GM21529 (cell line): ENCODE results near the gene NEDD9.

Experiments
- ATAC-seq: cut with Tn5 transposase; IDR thresholded peaks from one replicate; pipeline ENCODE4 v1.9.1; 2021; ENCODE audit not compliant: unreplicated experiment

Gene NEDD9, protein sequence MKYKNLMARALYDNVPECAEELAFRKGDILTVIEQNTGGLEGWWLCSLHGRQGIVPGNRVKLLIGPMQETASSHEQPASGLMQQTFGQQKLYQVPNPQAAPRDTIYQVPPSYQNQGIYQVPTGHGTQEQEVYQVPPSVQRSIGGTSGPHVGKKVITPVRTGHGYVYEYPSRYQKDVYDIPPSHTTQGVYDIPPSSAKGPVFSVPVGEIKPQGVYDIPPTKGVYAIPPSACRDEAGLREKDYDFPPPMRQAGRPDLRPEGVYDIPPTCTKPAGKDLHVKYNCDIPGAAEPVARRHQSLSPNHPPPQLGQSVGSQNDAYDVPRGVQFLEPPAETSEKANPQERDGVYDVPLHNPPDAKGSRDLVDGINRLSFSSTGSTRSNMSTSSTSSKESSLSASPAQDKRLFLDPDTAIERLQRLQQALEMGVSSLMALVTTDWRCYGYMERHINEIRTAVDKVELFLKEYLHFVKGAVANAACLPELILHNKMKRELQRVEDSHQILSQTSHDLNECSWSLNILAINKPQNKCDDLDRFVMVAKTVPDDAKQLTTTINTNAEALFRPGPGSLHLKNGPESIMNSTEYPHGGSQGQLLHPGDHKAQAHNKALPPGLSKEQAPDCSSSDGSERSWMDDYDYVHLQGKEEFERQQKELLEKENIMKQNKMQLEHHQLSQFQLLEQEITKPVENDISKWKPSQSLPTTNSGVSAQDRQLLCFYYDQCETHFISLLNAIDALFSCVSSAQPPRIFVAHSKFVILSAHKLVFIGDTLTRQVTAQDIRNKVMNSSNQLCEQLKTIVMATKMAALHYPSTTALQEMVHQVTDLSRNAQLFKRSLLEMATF

DNA sequence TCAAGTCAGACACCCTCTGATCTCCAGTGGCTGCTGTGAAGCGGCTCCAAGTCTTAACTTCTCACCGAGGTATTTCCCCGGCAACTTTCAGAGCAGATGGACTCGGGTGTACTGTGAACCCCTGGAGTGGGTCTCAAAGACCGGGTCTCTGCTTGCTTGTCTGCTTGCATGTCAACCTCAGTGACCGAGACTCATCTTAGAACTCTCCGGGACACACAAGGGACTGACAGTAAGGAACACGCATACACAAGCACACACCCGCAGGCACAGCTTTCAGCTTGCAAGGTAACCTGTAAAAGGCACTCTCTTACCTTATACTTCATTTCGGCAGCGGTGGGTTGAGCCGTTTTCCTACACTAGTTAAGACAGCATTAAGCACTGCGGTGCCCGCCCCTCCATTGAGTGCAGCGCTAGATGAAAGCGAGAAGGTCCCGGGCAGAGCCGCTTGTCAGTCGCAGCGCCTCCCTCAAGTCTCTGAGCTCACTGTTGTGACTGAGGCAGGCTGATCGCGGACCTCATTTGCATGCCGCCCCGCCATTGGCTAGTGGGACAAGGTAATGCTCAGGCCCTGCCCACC is at the start of gene NEDD9:
NEDD9 (minus strand) TSS at position 476 of the 577 bp plus-strand sequence; CDS start at position 323, 153 bp downstream.
- peak; percentile 99 for ATAC-seq

DNA sequence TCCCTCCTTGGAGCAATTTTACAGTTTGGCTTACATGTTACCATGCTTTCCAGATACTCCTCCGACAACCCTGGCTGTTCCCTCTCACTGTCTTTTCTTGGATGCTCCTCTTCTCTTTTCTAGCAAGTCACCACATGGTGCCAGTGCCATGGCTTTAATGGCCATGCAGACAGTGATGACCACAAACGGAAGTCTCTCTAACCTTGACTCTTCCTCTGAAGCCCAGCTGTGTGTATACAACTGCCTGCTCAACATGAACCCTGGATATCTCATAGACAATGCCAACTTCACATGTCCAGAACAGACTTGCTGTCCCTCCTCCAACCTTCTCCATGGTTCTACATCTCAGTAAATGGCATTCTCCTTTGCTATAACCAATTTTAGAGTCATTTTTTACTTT is 49.8 kb upstream of the NEDD9 start:
- no peak for ATAC-seq

DNA sequence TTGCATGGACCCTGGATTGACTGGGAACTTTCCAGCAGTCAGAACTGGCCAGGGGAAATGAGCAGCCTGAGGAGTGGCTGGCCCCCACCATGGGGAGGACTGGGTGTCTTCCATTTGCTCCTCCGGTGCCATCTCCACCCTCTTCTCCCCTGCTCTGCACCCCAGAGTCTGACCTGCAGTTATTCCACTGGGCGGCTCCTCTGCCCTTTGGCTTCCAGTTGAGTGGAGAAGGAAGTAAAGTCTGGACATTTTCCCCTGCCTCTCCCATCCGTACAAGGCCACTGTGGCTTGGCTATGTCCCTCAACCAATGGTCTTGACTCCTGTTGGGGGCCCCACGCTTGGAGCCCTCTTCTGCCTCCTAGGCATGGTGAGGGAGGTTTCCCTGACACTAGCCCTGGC is 47.9 kb upstream of the NEDD9 start:
- ATAC-seq: no peak

DNA sequence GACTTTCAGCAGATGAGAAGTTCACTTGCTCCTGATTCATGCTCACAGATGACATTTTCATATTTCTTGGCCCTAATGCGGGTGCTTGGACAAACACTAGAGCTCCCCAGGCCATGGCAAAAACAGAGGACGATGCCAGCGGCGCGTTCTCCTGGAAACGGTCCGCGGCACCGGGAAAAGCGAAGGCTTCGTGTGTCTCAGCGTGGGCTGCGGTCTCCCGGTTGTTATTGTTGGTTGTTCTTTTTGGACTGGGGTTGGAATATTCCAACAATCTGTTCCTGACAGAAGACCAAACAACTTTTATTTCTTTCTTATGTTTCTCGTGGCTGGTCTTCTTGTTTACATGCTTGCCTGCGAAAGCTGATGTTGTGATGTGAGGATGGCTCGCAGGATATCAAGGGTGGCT is 46.8 kb upstream of the NEDD9 start:
- ATAC-seq: no peak

DNA sequence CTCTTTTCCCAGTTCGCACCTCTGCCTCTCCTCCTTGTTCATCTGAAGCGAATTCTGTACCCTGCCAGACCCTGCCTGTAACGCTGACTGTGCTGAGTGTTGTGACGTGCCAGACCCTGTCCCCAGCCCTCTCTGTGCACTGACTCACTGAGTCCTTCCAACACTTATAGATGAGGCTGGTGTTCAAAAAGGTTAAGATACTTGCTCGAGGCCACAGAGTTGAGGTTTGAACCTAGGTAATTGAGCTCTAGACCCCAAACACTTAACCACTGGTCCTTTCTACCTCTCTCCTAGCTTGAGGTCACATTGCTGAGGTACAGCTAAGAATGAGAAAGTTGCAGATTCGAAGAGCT is 45.7 kb upstream of the NEDD9 start:
- ATAC-seq: peak; percentile 29

DNA sequence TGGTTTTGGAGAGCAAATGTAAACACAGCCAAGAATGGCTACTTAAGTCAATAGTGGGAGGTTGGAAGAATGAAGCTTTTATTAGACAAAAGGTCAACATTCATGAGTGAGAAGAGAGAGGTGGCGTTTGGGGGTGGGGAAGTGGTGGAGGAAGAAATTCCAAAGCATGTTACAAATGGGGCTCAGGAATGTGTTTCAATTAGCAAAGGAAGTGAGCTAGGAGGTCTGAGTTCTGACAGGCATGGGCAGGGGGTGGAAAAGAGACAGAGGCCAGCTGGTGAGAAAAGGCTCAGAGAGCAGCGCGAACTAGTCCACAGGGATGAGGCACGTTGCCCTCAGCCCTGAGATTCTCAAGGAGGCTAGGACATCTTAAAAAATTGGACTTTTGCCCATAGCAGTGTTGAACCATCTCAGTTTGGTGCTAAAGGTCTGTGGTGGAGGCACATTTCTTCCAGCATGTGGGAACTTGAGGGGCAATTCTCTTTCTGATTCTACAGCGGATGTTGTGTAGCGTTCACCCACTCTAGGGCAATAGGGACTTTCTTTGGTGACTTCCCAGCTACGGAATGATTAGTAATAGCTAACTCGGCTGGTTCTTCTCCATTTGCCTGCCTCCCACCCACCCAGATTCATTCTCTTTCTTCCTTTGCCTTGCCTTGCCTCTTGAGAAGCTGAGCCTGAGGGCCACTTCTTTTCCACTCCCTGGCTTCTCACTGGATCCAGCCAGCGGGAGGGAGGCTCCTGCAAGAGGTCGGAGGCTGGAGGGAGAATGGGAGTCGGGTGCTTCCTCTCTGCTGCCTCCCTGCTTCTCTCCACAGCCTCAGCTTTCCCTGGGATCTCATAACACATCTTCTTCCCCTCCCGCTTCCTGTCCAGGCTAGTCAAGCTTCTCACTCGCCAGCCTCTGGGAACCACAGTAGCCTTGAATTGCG is 45.1 kb upstream of the NEDD9 start:
- ATAC-seq: peak; percentile 60

DNA sequence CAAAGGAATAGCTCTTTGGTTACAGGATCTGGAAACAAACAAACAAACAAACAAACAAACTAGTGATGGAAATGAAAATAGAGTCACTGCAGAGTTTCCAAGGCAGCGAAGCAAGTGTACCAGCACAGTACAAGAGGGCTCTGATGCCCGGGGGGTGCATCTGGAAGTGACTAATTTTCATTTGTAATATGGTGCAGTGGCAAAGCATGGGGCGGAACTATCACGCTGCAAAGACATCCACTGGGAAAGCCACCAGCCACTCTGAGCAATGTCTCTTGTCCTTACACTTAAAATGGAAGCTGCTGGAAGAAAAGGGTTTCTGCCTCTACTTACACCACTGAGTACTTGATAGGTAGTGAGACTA is 44.4 kb upstream of the NEDD9 start:
- ATAC-seq: no peak

DNA sequence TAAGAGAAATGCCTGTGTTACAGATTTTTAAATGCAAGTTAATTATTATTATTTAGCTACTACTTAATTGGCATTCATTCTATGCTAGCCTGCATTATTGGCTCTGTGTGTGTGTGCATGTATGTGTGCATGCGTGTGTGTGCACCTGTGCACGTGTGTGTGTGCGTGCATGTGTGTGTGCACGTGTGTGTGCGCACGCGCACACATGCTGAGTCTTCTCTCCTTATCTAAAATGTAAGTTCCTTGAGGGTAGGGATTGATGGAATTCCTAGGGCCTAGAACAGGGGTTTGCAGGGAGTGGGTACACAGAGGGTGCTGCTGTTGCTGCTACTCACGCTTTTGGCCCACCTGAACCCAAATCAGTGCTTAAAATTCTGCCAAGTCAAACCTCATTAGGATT is 43.8 kb upstream of the NEDD9 start:
- ATAC-seq: no peak

DNA sequence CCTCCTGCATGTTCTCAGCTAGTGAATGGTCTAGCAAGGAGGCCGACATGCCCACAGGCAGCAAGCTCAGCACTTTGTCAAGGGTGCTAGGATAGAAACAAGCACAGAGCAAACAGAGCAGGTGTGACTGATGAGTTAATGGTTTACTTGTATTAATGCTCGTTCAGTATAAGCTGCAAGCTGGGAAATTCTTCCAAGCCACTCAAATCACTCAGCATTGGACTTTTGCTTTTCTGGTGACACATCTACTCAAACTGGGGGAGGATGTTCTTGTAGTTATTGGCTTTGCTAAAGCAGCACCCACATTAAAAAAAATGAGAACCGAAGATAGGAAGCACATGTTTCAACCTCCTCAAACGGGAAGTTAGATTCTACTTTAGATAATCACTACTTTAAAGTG is 43.1 kb upstream of the NEDD9 start:
- ATAC-seq: peak; percentile 67

DNA sequence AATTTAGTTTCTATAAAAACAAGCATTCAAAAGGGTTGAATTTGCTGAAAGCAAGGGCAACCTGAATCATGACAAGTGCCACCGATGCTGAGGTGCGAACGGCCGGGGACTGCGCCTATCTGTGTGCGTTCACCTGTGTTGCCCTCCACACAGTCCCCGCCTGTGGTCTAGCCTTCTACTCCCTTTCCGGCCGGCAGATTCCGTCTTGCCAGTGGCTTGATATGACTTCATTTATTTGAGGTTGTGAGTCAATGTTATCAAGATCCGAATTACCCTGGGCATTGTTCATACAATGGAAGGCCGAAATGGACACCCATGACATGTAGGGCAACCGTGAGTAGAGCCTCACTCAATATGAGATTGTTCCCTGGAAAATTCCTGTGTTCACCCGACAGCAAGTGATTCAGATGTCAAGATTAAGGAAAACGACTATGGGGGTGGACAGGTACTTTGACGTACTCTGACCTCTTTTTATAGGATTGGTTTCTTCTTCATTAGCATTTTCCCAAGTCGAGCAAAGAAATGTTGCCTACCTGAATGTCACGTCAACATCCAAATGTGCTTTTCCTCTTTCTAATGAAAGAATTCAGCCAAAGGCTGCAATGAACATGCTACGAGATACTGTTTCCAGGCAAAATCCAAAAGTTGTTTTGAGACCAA is 41.1 kb upstream of the NEDD9 start:
- no peak for ATAC-seq

DNA sequence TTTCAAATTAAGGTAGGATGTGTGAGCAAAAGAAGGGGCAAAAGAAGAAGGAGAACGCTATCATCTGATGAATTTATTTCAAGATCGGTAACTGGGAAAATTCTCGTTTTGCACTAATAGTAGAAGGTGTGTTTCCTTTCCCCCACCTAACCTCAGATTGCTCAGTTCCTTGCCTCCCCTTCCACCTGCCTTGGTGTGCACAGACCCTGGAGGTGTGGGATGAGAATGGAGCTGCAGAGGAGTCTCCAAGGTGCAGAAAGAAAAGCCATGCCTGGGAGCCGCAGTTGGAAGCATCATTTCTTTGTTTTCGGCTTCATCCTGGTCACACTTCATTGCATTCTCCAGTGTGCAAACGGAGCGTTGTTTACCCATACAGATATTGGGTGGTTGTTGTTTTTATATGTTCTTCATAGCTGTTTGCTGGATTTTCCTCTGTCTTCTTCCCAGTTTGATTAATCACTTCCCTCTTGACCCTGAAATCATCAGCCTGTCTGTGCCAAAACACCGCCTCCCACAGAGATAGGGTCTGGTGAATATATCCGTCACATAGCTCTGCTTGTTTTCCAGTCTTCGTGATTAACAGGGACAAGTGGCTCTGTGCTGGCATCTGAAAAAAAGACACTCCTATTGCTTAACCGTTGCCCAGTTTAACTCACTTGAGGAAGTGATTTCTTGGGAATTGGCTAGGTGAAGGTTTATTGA is 40.2 kb upstream of the NEDD9 start:
- ATAC-seq: no peak

DNA sequence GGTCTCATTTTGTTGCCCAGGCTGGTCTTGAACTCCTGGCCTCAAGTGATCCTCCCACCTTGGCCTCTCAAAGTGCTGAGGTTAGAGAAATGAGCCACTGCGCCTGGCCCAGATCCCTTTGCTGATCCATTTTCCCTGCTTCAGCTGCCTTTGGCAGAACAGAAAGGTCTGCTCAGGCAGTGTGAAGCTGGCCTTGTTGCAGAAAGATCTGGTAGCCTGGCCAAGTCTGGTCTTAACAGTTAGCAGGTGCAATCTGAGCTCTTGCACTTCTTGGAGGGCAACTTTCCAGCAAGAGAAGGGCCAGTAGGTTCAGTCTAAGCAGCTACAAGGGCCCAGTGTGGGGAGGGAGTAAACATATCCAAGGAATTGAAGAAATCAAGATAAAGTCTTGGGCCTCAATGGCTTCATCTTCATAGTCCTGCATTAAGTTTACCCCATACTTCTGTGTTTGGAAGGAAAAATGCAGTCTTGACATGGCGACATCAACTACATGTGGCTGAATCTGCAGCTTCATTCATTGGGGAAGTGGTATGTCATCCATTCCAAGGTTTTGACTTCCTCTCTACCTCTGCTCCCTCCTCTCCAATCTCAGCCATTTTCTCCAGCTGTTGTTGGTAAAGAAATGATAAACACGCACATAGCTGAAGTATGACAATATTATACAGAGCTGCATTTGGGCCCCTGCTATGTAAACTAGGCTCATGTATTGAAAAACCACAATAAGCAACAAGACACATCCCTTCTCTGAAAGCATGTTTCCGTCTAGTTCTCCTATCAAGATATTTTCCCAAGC is 39.0 kb upstream of the NEDD9 start:
- no peak for ATAC-seq

DNA sequence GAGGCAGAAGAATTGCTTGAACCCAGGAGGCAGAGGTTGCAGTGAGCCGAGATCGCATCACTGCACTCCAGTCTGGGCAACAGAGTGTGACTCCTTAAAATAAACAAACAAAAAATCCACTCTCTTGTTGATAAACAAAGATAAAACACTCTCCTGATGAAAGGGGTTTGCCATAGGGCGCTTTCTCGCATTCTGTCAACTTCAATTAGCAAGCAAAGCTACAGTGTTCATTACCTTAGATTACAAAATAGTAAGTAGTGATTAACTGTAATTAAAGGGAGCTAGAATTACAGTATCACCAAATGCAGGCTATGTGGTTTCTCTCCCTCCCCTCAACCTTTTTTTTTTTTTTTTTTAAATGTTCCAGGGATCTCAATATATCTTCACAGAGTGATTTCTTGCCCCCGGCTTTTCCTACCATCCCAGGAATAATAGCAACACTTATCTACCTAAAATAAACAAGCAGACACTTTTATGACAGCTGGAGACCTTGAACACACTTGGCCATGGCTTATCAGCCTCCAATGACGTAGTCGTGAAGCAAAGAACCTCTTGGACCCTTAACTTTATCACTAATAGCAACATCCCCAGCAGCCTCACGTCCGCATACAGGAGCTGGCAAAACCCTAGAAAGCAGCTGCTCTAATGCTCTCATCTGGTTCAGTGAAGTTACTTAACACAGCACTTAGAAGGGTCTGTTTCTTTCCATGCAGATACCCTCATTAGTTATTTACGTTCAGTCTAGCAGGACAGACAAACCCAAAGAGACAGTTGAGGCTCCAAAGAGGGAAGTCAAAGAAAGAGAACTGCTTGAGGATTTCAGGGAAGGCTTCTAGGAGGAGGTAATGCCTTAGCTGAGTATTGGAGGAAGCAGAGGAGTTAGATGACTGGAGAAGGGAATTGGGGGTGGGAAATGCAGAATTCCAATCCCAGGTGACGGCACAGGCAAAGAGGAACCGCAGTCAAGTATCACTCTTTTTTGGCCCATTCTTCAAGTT is 37.9 kb upstream of the NEDD9 start:
- no peak for ATAC-seq

DNA sequence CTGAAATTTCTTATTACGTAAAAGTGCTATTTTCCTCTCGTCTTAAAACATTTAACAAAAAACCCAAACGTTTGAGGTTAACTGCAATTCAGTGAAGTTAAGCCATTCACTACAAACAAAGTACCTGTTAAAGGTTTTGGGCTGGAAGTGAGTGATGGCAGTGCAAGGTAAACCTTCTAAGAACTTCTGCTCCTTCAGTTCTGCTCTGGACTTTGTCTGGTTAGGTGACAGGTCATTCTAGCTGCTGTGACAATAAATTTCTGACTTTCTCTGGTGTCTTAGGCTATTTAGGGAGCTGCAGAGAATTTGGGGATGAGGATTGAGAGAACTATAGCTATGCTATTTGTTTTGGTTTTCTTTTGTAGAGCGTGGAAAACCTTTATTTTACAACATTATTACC is 36.5 kb upstream of the NEDD9 start:
- no peak for ATAC-seq

DNA sequence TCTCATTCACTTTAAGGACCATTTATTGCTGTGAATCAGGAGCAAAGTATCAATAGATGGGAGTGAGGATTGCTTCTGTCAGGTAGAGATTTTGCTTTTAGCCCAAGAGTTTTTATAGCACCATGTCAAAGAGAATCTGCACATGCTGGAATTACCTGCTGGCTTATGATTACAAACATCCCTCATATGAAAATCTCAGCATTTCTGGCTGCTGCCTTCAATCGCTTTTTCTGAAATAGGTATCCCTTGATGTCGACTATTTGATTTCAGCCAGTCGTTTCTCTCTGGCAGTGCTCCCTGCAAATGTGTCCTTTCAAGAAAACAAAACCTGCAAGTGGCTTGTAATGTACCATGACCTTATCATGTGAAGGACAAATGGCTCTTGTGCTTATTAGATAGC is 34.5 kb upstream of the NEDD9 start:
- ATAC-seq: no peak

DNA sequence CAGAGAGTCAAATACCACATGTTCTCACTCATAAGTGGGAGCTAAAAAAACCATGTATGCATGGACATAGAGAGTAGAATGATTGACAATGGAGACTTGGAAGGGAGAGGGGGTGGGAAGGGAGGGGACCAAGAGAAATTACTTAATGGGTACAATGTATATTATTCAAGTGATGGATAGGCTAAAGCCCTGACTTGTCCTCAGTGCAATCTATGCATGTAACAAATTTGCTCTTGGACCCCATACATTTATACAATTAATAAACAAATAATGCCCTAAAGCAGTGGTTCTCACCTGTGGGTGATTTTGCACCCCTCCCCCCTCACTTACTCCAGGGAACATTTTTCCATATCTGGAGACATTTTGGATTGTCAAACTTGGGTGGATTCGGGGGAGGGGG is 33.5 kb upstream of the NEDD9 start:
- no peak for ATAC-seq

DNA sequence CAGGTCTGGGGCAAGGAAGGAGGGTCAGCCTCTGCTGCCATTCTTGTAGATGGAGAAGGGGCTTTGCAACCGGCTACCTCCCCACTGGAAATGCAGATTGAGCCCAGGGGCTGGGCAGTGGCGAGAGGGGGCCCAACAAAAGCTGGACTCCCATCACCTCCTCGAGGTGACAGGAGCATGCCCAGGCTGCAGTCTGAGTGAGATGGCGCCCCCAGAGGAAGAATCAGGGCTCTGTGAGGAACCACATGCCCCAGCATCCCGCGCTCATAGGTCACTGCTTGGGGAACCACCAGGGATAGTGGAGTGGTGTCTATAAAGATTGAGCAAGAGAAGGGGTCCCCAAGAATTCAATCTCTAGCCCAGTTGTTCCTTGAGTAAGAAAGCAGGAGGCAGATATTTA is 31.6 kb upstream of the NEDD9 start:
- no peak for ATAC-seq

DNA sequence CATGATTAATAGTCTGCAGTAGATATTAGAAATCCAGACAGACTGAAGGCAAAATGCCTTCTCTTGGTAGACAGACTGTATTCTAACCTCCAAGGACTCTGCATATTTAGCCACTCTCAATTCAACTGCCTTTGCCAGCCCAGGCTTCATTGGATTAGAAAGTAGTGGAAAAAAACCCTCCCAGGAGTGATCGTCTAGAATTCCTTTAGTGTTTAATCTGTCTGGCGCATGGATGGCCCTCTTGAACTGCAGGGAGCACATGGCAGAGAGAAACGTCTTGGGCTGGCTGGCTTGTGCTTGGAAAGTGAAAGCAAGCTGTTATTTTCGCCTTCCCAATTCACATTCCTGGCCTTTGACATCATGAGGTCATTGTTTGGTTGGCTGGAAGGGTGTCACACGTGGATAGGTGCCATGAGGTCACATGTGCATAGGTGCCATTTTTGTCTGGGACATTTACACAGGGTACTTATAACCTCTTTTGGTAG is 30.9 kb upstream of the NEDD9 start:
- ATAC-seq: no peak
